ENCODE data around the gene TMED5.

TMED5 gene

GRCh38 chr1:93190432-93190831 lies 10.2 kb upstream of the TMED5 start (continued):
- no peak for TF ChIP-seq ZBTB17 (tag by site-specific recombination; IDR thresholded peaks at IDR 0.05)

DNA sequence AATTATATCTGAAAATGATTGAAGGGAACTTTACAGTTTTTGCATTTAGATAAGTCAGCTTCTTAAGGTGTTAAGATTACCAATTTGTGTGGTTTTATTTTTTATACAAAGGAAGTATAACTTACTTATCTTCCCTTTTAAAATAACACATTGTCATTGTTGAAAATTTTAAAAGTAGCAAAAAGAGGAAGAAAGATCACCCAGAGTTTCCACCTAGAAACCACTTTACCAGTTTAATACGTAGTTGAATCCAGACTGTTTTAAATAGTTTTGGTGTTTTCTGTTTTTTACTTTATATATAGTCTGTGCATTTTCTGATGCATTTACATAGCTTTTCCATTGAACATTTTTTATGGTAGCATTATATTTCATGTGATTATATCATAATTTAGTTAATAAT lies 6.5 kb upstream of the TMED5 start:
- Histone ChIP-seq H3K4me1 (ENCODE audit: control insufficient read depth, insufficient read depth, low read length) (no peaks in the 10 kb centered on the region), H3K4me3 (ENCODE audit: low read depth, low read length) (no peak overlapping the region), H3K36me3 (ENCODE audit: control insufficient read depth in 2 of 2, insufficient read depth in 1 of 2, low read length in 2 of 2) (peaks cover 5 to 28% of the 10 kb centered on the region in 2 experiments; a peak in 2 of 3 replicates), H3K9me3 (ENCODE audit: control insufficient read depth, insufficient read depth, low read depth, low read length) (no peaks in the 10 kb centered on the region), H3K27ac (ENCODE audit: extremely low read depth, low read depth, low read length) (no peak overlapping the region)
- CTCF ChIA-PET = interaction anchor here (0.7 kb wide), 1 partner anchor 168 kb away, joined by 3 read pairs; no protein-coding TSS in a partner anchor
- POLR2A ChIA-PET = no interaction called here
- no peak for TF ChIP-seq ZNF324 (tag by site-specific recombination; IDR thresholded peaks at IDR 0.05)
- no peak for TF ChIP-seq ZNF223 (tag by site-specific recombination; IDR thresholded peaks at IDR 0.05)
- TF ChIP-seq YY2 (tag by site-specific recombination; IDR thresholded peaks at IDR 0.05) = no peak
- no peak for TF ChIP-seq IKZF3 (tag by site-specific recombination; IDR thresholded peaks at IDR 0.05)
- TF ChIP-seq ZFP3 (tag by site-specific recombination; IDR thresholded peaks at IDR 0.05; ENCODE audit: low read depth) = no peak
- TF ChIP-seq, protein P1, sequence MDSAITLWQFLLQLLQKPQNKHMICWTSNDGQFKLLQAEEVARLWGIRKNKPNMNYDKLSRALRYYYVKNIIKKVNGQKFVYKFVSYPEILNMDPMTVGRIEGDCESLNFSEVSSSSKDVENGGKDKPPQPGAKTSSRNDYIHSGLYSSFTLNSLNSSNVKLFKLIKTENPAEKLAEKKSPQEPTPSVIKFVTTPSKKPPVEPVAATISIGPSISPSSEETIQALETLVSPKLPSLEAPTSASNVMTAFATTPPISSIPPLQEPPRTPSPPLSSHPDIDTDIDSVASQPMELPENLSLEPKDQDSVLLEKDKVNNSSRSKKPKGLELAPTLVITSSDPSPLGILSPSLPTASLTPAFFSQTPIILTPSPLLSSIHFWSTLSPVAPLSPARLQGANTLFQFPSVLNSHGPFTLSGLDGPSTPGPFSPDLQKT (IDR thresholded peaks at IDR 0.05; ENCODE audit: borderline replicate concordance, low read depth, low read length) = no peak

- no peaks in the 10 kb centered on the region for H3K4me1 ChIP-seq (ENCODE audit: control insufficient read depth, insufficient read depth, low read length)
- CTCF ChIA-PET = no interaction called here
- TF ChIP-seq FEZF1 (tag by site-specific recombination; IDR thresholded peaks at IDR 0.05) (no peak; the same call in 1 of the 2 replicates), KLF17 (tag by site-specific recombination; IDR thresholded peaks at IDR 0.05) (peak; percentile 62; the same call in 1 of the 2 replicates), ZFP37 (tag by site-specific recombination; IDR thresholded peaks at IDR 0.05) (peak; percentile 33; the same call in 1 of the 2 replicates), PBX3 (CRISPR knock-in tag; IDR thresholded peaks at IDR 0.05) (no peak), ZNF501 (tag by site-specific recombination; IDR thresholded peaks at IDR 0.05) (peak; percentile 58), SP2 (tag by site-specific recombination; IDR thresholded peaks at IDR 0.05) (no peak), ZNF600 (tag by site-specific recombination; IDR thresholded peaks at IDR 0.05) (peak; percentile 7; the same call in 1 of the 2 replicates), ZNF664 (tag by site-specific recombination; IDR thresholded peaks at IDR 0.05) (no peak), ZNF660 (tag by site-specific recombination; IDR thresholded peaks at IDR 0.05) (no peak), RBAK (tag by site-specific recombination; IDR thresholded peaks at IDR 0.05) (no peak), SCRT2 (tag by site-specific recombination; IDR thresholded peaks at IDR 0.05) (no peak), ZBTB49 (tag by site-specific recombination; IDR thresholded peaks at IDR 0.05; ENCODE audit: low read depth) (no peak), ZNF155 (tag by site-specific recombination; IDR thresholded peaks at IDR 0.05) (no peak), REPIN1 (tag by site-specific recombination; IDR thresholded peaks at IDR 0.05; ENCODE audit: low read depth) (no peak), ZFP3 (tag by site-specific recombination; IDR thresholded peaks at IDR 0.05; ENCODE audit: low read depth) (no peak), ZNF211 (tag by site-specific recombination; IDR thresholded peaks at IDR 0.05; ENCODE audit: low read depth) (no peak)
- TF ChIP-seq, protein P2, sequence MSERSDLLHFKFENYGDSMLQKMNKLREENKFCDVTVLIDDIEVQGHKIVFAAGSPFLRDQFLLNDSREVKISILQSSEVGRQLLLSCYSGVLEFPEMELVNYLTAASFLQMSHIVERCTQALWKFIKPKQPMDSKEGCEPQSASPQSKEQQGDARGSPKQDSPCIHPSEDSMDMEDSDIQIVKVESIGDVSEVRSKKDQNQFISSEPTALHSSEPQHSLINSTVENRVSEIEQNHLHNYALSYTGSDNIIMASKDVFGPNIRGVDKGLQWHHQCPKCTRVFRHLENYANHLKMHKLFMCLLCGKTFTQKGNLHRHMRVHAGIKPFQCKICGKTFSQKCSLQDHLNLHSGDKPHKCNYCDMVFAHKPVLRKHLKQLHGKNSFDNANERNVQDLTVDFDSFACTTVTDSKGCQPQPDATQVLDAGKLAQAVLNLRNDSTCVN (tag by site-specific recombination; optimal IDR thresholded peaks at IDR 0.05) = peak; percentile 77
- TF ChIP-seq, protein P3, sequence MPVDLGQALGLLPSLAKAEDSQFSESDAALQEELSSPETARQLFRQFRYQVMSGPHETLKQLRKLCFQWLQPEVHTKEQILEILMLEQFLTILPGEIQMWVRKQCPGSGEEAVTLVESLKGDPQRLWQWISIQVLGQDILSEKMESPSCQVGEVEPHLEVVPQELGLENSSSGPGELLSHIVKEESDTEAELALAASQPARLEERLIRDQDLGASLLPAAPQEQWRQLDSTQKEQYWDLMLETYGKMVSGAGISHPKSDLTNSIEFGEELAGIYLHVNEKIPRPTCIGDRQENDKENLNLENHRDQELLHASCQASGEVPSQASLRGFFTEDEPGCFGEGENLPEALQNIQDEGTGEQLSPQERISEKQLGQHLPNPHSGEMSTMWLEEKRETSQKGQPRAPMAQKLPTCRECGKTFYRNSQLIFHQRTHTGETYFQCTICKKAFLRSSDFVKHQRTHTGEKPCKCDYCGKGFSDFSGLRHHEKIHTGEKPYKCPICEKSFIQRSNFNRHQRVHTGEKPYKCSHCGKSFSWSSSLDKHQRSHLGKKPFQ (tag by site-specific recombination; IDR thresholded peaks at IDR 0.05) = no peak
Measured at GRCh38 chr1:93180723-93181613, 755 bp upstream of the TMED5 start, which contains the start of gene CCDC18. CCDC18 (plus strand) TSS chr1:93180724; CDS start chr1:93183362, 2,638 bp downstream.

More at GRCh38 chr1:93180723-93181613, 755 bp upstream of the TMED5 start, which contains the start of gene CCDC18:
- H3K36me3 ChIP-seq (ENCODE audit: control insufficient read depth in 2 of 2, insufficient read depth in 1 of 2, low read length in 2 of 2) = peaks cover 0 to 8% of the 10 kb centered on the region in 2 experiments; a peak in 1 of 3 replicates
- peak within 1 kb of the TSS; percentile 94 for H3K27ac ChIP-seq (ENCODE audit: extremely low read depth, low read depth, low read length)
- H3K9me3 ChIP-seq (ENCODE audit: control insufficient read depth, insufficient read depth, low read depth, low read length) = no peaks in the 10 kb centered on the region
- peak within 1 kb of the TSS; percentile 98 for H3K4me3 ChIP-seq (ENCODE audit: low read depth, low read length)
- POLR2A ChIA-PET = interaction anchor here (0.6 kb wide), 6 partner anchors 57 to 1638 kb away, joined by 3 to 7 read pairs (median 4); no protein-coding TSS in a partner anchor
